GDM1 (cell line): Measurements from ENCODE around the gene PNPLA6.
A peak's percentile ranks its signal among the peaks of the same experiment; 100 is the strongest.

Experiments used
- DNase-seq: peaks from one replicate; lab custom pipeline; 2025; lab: John Stamatoyannopoulos, UW

PNPLA6 gene

GRCh38 chr19:7602240-7602934 is 66.9 kb downstream of the PNPLA6 start:
- DNase-seq: no peak

DNA sequence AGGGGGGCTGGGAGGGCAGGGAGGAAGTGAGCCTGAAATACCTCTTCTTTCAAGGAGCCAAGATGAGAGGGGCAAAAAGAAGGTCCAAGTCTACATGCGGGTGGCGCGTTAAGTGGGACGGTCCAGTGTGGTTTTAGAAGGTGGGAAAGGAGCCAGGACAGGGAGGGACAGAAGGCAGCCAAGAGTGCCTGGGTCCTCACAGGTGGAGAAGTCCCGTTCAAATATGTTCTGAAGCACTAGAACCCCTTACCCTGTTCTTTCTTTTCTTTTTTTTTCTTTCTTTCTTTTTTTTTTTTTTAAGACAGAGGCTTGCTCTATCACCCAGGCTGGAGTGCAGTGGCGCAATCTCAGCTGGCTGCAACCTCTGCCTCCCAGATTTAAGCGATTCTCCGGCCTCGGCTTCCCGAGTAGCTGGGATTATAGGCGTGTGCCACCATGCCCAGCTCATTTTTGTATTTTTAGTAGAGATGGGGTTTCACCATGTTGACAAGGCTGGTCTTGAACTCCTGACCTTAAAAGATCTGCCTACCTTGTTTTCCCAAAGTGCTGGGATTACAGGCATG is 67.5 kb downstream of the PNPLA6 start:
- DNase-seq: no peak

DNA sequence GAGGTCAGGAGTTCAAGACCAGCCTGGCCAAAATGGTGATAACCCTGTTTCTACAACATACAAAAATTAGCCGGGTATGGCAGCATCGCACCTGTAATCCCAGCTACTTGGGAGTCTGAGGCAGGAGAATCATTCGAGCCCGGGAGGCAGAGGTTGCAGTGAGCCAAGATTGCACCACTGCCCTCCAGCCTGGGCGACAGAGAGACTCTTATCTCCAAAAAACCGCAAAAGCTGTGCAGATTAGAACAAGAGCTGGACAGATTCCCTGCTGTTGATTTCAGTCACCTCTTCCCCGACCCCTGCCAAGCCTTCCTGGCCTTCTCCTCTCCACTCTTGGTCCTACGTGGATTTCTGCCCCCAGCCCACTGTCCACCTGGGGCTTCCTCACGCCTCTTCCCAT is 68.4 kb downstream of the PNPLA6 start:
- no peak for DNase-seq

GRCh38 chr19:7605490-7606222 is 70.1 kb downstream of the PNPLA6 start:
- DNase-seq: peak; percentile 7

DNA sequence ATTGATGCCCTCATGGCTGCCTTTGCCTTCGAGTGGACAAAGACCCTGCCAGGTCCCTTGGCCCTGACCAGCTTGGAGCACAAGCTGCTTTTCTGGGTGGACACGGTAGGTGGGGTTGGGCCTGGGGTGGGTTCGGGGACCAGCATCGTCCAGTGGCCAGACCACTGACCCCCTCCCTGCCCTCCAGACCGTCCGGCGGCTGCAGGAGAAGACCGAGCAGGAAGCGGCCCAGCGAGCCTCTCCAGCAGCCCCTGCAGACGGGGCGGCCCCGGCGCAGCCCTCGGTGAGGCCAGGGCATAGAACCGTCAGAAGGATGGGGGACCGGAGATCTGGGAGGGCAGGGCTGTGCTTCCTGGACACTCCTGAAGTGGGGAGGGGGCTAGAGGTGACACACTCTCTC is 70.8 kb downstream of the PNPLA6 start:
- no peak for DNase-seq

DNA sequence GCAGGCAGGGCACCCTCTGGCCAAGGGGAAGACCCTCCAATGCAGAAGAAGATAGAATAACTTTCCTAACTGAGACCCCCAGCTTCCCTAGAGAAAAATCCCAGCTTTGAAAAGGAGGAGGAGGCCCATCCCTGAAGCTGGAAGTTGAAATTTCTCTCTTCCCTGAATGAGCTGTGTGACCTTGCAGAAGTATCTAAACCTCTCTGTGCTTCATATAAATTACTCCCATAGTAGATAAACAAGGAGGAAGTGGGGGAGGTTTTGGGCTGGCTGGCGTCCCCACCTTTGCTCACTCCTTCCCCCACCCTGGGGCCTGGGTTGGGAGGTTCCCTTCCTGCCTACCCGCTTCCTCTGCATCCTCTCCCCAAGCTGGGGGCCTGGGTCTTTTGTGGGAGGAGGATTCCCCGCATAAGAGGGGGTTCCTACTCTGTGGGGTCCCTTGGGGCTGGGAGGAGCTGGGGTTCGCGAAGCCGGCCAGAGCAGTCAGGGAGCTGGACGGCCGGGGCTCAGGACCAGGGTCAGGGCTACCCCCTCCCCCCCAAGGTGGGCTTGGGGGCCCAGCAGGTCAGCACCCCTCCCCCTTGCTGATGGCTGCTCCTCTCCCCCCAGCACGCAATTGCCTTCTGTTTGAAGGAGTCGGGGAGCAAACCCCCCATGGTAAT is 71.8 kb downstream of the PNPLA6 start:
- DNase-seq: no peak

DNA sequence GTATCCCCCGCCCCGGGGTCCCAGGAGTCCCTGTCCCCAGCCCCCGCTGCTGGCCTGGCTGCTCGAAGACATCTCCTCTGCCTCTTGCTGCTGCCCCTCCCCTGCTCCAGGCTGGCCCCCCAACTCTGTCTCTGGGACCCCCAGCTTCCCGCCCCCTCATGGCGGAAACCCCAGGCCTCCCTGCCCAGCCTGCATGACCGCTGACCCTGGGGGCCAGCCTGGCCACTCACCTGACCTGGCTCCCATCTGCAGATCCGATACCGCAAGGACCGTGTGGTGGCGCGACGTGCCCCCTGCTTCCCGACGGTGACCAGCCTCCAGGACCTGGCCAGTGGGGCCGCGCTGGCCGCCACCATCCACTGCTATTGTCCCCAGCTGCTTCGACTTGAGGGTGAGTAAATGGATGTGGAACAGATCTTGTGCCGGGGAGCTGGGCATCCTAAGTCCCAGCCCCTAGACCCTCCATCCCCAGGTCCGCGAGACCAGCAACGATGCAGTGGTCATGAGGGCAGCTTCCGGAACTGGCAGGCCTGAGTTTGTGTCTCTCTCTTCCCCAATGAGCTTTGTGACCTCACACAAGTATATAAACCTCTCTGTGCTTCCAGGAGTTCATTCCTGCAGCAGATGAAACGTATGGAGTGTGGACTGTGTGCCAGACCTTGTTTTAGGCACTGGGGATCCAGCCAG is 72.5 kb downstream of the PNPLA6 start:
- DNase-seq: no peak

DNA sequence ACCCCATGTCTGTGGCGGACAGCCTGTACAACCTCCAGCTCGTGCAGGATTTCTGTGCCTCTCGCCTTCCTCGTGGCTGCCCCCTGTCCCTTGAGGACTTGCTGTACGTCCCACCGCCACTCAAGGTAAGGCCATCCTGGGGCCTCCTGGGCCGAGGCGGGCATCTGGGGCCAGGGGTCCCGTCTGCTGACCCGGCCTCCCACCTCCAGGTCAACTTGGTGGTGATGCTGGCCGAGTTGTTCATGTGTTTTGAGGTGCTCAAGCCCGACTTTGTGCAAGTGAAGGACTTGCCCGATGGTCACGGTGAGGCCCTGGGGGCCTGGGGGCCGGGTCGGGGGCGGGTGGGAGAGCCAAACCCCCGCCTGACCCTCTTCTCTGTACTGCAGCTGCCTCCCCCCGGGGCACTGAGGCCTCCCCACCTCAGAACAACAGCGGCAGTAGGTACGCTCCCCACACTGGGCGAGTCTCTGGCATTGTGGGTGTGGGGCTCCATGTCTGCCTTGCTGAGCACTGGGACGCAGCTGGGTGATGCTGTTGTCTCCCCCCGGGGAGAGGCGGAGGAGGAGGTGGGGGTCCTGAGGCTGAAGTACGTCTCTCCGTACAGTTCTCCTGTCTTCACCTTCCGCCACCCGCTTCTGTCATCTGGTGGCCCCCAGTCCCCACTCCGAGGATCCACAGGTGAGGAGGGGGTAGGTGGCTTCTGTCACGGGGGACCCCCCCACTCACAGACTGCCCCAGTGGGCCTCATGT is 75.1 kb downstream of the PNPLA6 start:
- DNase-seq: no peak
